ENCODE measurements around the gene SHANK2.

DNA sequence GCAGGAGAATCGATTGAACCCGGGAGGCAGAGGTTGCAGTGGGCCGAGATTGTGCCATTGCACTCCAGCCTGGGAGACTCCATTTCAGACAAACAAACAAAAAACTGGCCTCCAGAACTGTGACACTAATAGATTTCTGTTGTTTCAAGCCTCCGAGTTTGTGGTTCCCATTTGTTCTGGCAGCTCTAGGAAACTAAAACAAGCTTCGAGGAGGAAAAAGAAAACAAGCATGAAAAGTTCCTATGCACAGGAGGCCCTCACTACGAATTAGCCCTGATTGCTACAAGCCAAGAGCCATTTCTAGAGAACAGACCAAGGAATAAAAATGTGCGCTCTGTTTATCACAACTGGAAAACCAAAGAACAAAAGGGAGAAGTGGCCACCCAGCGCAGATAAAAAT, 47.8 kb upstream of the SHANK2 start:
- no peak for TF ChIP-seq CTCF (conservative IDR thresholded peaks at IDR 0.05)
- no peak for TF ChIP-seq ZFX (IDR thresholded peaks at IDR 0.05)

Measured in C4-2B (cell line).